AG04450 (cell line): ENCODE measurements around the gene CLDN5. TPM values are rescaled to one million over a fixed set of nuclear protein-coding genes. Genes with fewer than 3 reads are reported as not detected.

Experiments used
- CTCF ChIA-PET: fragments of 300-600, 350-600 bp; formaldehyde crosslinking; extraction: SDS; loops from one replicate; lab custom pipeline; 2022; ENCODE audit warnings: antibody characterized with exemption, inconsistent platforms; lab: Charles Lee
- POLR2A ChIA-PET: fragments of 350-600 bp; formaldehyde crosslinking; extraction: SDS; loops from one replicate; lab custom pipeline; 2021; ENCODE audit warnings: antibody characterized with exemption, inconsistent platforms; lab: Yijun Ruan, JAX
- DNase-seq: peaks from one replicate; pipeline ENCODE4 v3.0.0-alpha.2; 2011; ENCODE audit warnings: low read depth, low spot score
- H3K27ac ChIP-seq: one replicate; pipeline ENCODE4 v1.5.1; 2012; ENCODE audit warnings: low read depth, low read length, control low read depth
- H3K27me3 ChIP-seq: one replicate; pipeline ENCODE4 v1.6.0; 2012; ENCODE audit warnings: low read length; ENCODE audit not compliant: control insufficient read depth, insufficient read depth
- H3K4me3 ChIP-seq: 2 replicates; pipeline ENCODE4 v1.5.1; 2011; ENCODE audit warnings: mild to moderate bottlenecking, low read depth, low read length, control low read depth
- H3K9me3 ChIP-seq: 2 replicates; pipeline ENCODE4 v1.5.1; 2012; ENCODE audit warnings: low read length; ENCODE audit not compliant: control insufficient read depth, insufficient read depth
- polyA plus RNA-seq: library from polyadenylated mRNA; depleted of rRNA; stranded (reverse); fragments of >200 nt; gene quantifications from 2 replicates; pipeline ENCODE4 v1.2.3, GENCODE V29; 2011
- TF ChIP-seq, protein P1 (sequence below): IDR thresholded peaks from 2 replicates; pipeline ENCODE4 v1.5.1; 2011; ENCODE audit warnings: low read depth, low read length, control low read depth, inconsistent platforms

The CLDN5 gene
- polyA plus RNA-seq, 1 experiment: not detected

DNA sequence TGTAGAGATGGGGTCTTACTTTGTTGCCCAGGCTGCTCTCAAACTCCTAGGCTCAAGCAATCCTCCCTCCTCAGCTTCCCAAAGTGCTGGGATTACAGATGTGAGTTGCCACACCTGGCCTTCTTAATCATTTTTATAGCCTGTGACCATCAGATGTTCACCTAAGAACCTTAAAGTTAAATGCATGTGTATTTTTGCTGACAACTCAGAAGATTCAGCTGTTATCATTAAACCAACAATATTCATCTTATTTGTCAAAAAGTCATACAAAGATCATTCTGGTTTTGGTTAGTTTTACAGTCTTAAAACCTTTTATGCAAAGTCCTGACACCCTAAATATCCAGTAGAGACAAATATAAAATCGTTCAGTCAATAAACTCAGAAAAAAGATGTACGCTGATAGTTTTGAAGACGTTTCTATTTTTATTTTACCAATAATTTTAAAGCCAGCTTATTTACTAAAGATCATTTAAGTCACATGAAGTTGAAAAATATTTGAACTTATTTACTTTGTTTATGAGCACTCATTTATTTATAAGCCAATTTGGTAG, 22.2 kb downstream of the CLDN5 start:
- POLR2A ChIA-PET: interaction anchor here (0.6 kb wide), 1 partner anchor 742 kb away, joined by 3 read pairs; no protein-coding TSS in a partner anchor
- TF ChIP-seq, protein P1, sequence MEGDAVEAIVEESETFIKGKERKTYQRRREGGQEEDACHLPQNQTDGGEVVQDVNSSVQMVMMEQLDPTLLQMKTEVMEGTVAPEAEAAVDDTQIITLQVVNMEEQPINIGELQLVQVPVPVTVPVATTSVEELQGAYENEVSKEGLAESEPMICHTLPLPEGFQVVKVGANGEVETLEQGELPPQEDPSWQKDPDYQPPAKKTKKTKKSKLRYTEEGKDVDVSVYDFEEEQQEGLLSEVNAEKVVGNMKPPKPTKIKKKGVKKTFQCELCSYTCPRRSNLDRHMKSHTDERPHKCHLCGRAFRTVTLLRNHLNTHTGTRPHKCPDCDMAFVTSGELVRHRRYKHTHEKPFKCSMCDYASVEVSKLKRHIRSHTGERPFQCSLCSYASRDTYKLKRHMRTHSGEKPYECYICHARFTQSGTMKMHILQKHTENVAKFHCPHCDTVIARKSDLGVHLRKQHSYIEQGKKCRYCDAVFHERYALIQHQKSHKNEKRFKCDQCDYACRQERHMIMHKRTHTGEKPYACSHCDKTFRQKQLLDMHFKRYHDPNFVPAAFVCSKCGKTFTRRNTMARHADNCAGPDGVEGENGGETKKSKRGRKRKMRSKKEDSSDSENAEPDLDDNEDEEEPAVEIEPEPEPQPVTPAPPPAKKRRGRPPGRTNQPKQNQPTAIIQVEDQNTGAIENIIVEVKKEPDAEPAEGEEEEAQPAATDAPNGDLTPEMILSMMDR: no peak
- DNase-seq: no peak
- H3K4me3 ChIP-seq: no peak overlapping the region
- H3K27ac ChIP-seq: no peak overlapping the region
- H3K9me3 ChIP-seq: no peaks in the 10 kb centered on the region
- CTCF ChIA-PET: interaction anchor here (2.2 kb wide), 1 partner anchor 128 kb away, joined by 18 read pairs; no protein-coding TSS in a partner anchor
- H3K27me3 ChIP-seq: no peaks in the 10 kb centered on the region

DNA sequence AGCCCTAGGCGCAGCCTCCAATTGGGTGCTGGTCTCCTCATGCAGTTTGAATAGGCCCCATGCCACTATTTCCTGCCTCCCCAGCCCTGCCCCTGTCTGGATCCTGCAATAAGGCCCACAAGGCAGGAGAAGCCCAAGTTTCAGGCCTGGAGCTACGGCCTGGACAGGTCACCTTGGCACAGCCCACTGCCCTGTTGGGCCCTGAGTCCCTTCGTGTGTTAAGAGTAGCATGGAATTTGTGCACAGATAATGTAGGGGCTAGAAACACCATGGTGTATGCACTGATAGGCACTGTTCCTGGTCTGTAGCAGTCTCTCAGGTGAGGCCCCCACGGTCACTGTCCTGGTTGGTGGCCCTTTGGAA, 24.3 kb downstream of the CLDN5 start:
- ChIA-PET CTCF (no interaction called here), POLR2A (no interaction called here)
- no peaks in the 10 kb centered on the region for H3K9me3 ChIP-seq
- TF ChIP-seq, protein P1: no peak
- H3K27ac ChIP-seq: no peak overlapping the region
- DNase-seq: no peak
- H3K4me3 ChIP-seq: no peak overlapping the region
- H3K27me3 ChIP-seq: no peaks in the 10 kb centered on the region

DNA sequence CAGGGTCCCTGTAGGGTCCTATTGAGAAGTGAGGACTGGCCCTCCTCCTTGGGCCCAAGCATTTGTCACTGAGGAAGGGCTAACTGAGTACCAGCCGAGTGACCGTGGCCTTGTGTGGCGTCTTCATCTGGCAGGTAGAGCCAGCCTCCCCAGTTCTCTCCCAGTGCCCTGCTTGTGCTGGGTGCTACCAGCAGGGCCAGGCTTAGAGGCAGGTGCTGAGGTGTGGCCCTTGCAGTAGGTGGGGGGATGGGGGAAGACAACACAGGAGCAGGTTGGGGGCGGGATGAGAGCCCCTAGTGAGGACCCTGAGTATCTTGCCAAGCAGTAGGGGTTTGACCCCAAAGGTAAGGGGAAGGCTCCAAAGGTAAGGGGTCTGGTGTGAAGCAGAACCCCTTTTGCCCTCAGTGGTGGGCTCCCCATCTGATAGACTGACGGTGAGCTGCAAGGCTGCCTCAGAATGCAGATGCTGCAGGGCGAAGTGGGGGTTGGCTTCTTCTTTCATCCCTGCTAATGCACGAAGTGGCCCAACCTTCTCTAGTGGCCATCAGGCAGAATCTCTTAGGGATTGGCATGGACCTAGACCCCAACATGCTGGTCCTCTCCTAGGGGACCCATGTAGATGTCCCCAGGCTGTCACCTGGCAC, 24.9 kb downstream of the CLDN5 start:
- ChIA-PET POLR2A (no interaction called here), CTCF (no interaction called here)
- Histone ChIP-seq H3K27ac (no peak overlapping the region), H3K27me3 (no peaks in the 10 kb centered on the region), H3K9me3 (no peaks in the 10 kb centered on the region), H3K4me3 (no peak overlapping the region)
- no peak for DNase-seq
- TF ChIP-seq, protein P1: no peak

DNA sequence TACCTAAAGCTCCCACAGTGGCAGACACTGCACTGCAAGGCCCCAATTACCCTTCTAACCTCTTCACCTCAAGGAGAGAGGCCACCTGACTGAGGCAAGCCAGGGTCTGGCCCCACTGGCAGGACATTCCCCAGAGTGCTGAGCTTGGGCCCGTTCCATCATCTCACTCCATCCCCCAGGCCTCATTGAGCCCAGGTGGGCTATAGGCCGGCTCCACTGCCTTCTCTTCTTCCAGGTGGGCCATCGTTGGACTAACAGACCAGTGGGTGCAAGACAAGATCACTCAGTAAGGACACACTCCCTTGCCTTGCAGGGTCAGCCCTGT, 25.4 kb downstream of the CLDN5 start:
- ChIA-PET CTCF (no interaction called here), POLR2A (no interaction called here)
- TF ChIP-seq, protein P1: no peak
- DNase-seq: no peak
- H3K9me3 ChIP-seq: no peaks in the 10 kb centered on the region
- H3K27ac ChIP-seq: no peak overlapping the region
- no peaks in the 10 kb centered on the region for H3K27me3 ChIP-seq
- H3K4me3 ChIP-seq: no peak overlapping the region

DNA sequence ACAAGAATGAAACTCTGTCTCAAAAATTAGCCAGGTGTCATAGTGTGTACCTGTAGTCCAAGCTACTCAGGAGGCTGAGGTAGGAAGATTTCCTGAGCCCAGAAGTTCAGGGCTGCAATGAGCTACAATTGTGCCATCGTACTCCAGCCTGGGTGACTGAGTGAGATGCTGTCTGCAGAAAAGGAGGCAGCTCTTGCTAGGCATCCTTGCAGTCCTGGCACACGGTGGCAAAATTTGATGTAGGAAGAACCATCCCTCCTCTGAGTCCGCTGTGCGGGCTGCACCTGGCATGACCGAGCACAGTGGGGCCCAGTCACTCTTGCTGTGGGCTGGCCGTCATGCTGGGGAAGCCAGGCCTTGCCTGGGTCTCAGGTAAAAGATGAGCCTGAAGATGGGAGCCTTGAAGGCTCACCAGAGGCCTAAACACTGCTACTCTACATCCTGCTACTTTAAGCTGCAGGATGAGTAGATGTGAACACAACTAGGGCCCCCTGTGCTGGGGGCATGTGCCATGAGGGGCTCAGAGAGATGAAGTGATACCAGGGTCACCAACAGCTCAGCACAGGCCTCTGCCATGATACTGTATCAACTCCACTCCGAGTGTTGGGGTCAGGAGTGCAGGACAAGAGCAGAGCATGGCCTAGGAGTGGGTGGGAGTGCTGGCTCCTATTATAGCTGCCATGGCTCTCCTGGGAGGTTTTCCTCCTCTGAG, 25.9 kb downstream of the CLDN5 start:
- Histone ChIP-seq H3K4me3 (no peak overlapping the region), H3K27me3 (no peaks in the 10 kb centered on the region), H3K9me3 (no peaks in the 10 kb centered on the region), H3K27ac (no peak overlapping the region)
- no peak for DNase-seq
- POLR2A ChIA-PET: no interaction called here
- TF ChIP-seq, protein P1: no peak
- CTCF ChIA-PET: no interaction called here
